ENCODE results near the gene CLDN6. TPM values are rescaled to one million over a fixed set of nuclear protein-coding genes. Genes with fewer than 3 reads are reported as not detected.

CLDN6 gene
- total and polyA plus RNA-seq, 2 of the 13 experiments (the other 11 are each of a cell fraction or from before 2014, with no cell fraction given) = 5.9 to 7.6 TPM

DNA sequence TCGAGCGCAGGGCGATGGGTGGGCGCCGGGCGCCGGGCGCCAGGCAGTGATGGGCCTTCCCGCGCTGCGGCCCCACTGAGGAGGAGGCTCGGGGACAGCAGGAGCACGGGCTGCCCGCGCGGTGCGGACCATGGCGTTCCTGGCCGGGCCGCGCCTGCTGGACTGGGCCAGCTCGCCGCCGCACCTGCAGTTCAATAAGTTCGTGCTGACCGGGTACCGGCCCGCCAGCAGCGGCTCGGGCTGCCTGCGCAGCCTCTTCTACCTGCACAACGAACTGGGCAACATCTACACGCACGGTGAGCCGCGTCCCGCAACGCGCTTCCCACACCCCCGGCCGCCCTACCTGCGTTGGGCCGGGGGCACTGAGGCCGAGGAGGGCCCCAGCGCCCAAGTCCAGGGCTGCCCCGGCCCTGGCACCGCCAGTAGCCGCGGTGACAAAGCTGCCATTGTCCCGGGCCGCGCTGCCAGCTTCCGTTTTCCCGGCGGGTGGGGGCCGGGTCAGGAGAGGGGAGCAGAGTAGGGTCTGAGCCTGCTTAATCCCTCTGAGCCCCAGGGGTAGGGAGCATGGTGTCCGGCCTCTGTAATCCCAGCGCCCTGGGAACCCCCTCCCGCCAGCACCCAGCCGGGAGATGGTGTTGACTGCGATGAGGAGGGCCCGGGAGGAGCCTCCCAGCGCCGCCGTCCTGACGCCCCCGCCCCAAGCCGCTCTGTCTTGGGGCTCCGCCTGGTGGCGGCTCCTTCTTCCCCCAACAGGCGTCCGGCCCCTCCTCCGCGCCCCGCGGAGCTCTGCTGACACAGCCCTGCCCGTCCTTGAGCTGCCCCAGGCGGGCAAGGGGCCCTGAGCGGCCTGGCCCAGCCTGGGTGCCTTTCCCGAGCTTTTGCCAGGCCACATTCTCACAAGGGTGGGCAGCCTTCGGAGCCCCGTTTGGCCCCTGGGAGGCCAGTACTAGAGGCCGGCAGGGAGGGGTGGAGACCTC, 48.1 kb downstream of the CLDN6 start (continued):
- TF ChIP-seq ZBTB40 (IDR thresholded peaks at IDR 0.05) = no peak
- TF ChIP-seq ZBTB40 (CRISPR knock-in tag; IDR thresholded peaks at IDR 0.05) = no peak; the same call in 1 of the 2 replicates
- 0 out of 2 replicates have a peak, but pooled peaks have one; percentile 54 for TF ChIP-seq KLF12 (CRISPR knock-in tag; IDR thresholded peaks at IDR 0.05; ENCODE audit: borderline replicate concordance)
- TF ChIP-seq ZFX (CRISPR knock-in tag; IDR thresholded peaks at IDR 0.05; ENCODE audit: low read depth) = peak; percentile 61
- TF ChIP-seq, protein P1, sequence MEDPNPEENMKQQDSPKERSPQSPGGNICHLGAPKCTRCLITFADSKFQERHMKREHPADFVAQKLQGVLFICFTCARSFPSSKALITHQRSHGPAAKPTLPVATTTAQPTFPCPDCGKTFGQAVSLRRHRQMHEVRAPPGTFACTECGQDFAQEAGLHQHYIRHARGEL (CRISPR knock-in tag; IDR thresholded peaks at IDR 0.05) = 0 out of 2 replicates have a peak, but pooled peaks have one; percentile 41
- TF ChIP-seq, protein P2, sequence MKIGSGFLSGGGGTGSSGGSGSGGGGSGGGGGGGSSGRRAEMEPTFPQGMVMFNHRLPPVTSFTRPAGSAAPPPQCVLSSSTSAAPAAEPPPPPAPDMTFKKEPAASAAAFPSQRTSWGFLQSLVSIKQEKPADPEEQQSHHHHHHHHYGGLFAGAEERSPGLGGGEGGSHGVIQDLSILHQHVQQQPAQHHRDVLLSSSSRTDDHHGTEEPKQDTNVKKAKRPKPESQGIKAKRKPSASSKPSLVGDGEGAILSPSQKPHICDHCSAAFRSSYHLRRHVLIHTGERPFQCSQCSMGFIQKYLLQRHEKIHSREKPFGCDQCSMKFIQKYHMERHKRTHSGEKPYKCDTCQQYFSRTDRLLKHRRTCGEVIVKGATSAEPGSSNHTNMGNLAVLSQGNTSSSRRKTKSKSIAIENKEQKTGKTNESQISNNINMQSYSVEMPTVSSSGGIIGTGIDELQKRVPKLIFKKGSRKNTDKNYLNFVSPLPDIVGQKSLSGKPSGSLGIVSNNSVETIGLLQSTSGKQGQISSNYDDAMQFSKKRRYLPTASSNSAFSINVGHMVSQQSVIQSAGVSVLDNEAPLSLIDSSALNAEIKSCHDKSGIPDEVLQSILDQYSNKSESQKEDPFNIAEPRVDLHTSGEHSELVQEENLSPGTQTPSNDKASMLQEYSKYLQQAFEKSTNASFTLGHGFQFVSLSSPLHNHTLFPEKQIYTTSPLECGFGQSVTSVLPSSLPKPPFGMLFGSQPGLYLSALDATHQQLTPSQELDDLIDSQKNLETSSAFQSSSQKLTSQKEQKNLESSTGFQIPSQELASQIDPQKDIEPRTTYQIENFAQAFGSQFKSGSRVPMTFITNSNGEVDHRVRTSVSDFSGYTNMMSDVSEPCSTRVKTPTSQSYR (CRISPR knock-in tag; IDR thresholded peaks at IDR 0.05; ENCODE audit: borderline replicate concordance) = peak; percentile 27; the same call in 1 of the 2 replicates
- TF ChIP-seq TBL1XR1 (IDR thresholded peaks at IDR 0.05; ENCODE audit: borderline replicate concordance, low read length, partially characterized antibody) = peak; percentile 20
- peak; percentile 93 for TF ChIP-seq ZNF263 (CRISPR knock-in tag; IDR thresholded peaks at IDR 0.05)
- TF ChIP-seq, protein P3, sequence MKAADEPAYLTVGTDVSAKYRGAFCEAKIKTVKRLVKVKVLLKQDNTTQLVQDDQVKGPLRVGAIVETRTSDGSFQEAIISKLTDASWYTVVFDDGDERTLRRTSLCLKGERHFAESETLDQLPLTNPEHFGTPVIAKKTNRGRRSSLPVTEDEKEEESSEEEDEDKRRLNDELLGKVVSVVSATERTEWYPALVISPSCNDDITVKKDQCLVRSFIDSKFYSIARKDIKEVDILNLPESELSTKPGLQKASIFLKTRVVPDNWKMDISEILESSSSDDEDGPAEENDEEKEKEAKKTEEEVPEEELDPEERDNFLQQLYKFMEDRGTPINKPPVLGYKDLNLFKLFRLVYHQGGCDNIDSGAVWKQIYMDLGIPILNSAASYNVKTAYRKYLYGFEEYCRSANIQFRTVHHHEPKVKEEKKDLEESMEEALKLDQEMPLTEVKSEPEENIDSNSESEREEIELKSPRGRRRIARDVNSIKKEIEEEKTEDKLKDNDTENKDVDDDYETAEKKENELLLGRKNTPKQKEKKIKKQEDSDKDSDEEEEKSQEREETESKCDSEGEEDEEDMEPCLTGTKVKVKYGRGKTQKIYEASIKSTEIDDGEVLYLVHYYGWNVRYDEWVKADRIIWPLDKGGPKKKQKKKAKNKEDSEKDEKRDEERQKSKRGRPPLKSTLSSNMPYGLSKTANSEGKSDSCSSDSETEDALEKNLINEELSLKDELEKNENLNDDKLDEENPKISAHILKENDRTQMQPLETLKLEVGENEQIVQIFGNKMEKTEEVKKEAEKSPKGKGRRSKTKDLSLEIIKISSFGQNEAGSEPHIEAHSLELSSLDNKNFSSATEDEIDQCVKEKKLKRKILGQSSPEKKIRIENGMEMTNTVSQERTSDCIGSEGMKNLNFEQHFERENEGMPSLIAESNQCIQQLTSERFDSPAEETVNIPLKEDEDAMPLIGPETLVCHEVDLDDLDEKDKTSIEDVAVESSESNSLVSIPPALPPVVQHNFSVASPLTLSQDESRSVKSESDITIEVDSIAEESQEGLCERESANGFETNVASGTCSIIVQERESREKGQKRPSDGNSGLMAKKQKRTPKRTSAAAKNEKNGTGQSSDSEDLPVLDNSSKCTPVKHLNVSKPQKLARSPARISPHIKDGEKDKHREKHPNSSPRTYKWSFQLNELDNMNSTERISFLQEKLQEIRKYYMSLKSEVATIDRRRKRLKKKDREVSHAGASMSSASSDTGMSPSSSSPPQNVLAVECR (CRISPR knock-in tag; IDR thresholded peaks at IDR 0.05; ENCODE audit: borderline replicate concordance) = peak; percentile 76
- no peak for TF ChIP-seq CBX1 (IDR thresholded peaks at IDR 0.05; ENCODE audit: low read depth)
